HUES64 (cell line): ENCODE measurements around the gene ASCC3.
"Not testable (repeated sequence)": the region's sequence is repeated elsewhere in the genome, so short reads cannot be mapped to it uniquely, and the experiment has no call there.

Experiments used
- H3K27ac ChIP-seq: 2 replicates; pipeline ENCODE4 v1.7.0; 2013; ENCODE audit warnings: low read depth, low read length, inconsistent platforms
- H3K27me3 ChIP-seq: 2 replicates; pipeline ENCODE4 v1.6.1; 2013; ENCODE audit warnings: mild to moderate bottlenecking, low read length; ENCODE audit not compliant: insufficient read depth
- H3K36me3 ChIP-seq: 2 replicates; pipeline ENCODE4 v1.6.1; 2013; ENCODE audit warnings: mild to moderate bottlenecking, low read length; ENCODE audit not compliant: insufficient read depth
- H3K4me1 ChIP-seq: 2 replicates; pipeline ENCODE4 v1.6.1; 2013; ENCODE audit warnings: mild to moderate bottlenecking, low read length, moderate library complexity; ENCODE audit not compliant: insufficient read depth
- H3K4me3 ChIP-seq: 2 replicates; pipeline ENCODE4 v1.5.1; 2013; ENCODE audit warnings: mild to moderate bottlenecking, low read length, moderate library complexity
- H3K9ac ChIP-seq: 2 replicates; pipeline ENCODE4 v1.6.1; 2013; ENCODE audit warnings: mild to moderate bottlenecking, low read depth, low read length
- H3K9me3 ChIP-seq: 2 replicates; pipeline ENCODE4 v1.6.1; 2013; ENCODE audit warnings: low read depth, low read length; ENCODE audit not compliant: insufficient read depth
- WGBS: fragments of 150-250, 120-280 bp; methylation state at CpG from one replicate; pipeline ENCODE4 v1.1.7; 2013; ENCODE audit warnings: missing lambda C conversion rate; 5-methylcytosine and 5-hydroxymethylcytosine counted together

Gene ASCC3

GRCh38 chr6:100658486-100658885, 222.6 kb downstream of the ASCC3 start:
- Histone ChIP-seq H3K36me3 (peaks cover 23% of the 10 kb centered on the region), H3K9ac (no peak overlapping the region), H3K9me3 (no peaks in the 10 kb centered on the region), H3K4me3 (peak overlapping the region; percentile 7; the same call in 1 of the 2 replicates), H3K27me3 (no peaks in the 10 kb centered on the region), H3K4me1 (peaks cover 26% of the 10 kb centered on the region), H3K27ac (0 out of 2 replicates have a peak overlapping the region, but pooled peaks have one; percentile 55)
- 32% methylated on average over 2 of the region's 2 CpGs for WGBS

- H3K9ac ChIP-seq = no peak overlapping the region
- peaks cover 23% of the 10 kb centered on the region for H3K36me3 ChIP-seq
- H3K4me3 ChIP-seq = no peak overlapping the region
- H3K27me3 ChIP-seq = no peaks in the 10 kb centered on the region
- no peaks in the 10 kb centered on the region for H3K9me3 ChIP-seq
- H3K27ac ChIP-seq = no peak overlapping the region
- peaks cover 21% of the 10 kb centered on the region for H3K4me1 ChIP-seq
- WGBS = 88% methylated on average over 1 of the region's 2 CpGs
These were observed 223.3 kb downstream of the ASCC3 start for GRCh38 chr6:100657678-100658330.

- not testable (repeated sequence) for H3K27ac ChIP-seq, H3K4me1 ChIP-seq, H3K4me3 ChIP-seq, H3K9me3 ChIP-seq, H3K27me3 ChIP-seq, H3K9ac ChIP-seq
- H3K36me3 ChIP-seq = peaks cover 74% of the 10 kb centered on the region
- 89% methylated on average over 1 of the region's 3 CpGs for WGBS
These were observed 240.0 kb downstream of the ASCC3 start for GRCh38 chr6:100641147-100641546.

GRCh38 chr6:100633096-100633777, 247.9 kb downstream of the ASCC3 start:
- Histone ChIP-seq H3K4me1 (no peaks in the 10 kb centered on the region; the same call in 1 of the 2 replicates), H3K9ac (no peak overlapping the region), H3K27ac (no peak overlapping the region), H3K4me3 (no peak overlapping the region), H3K36me3 (peaks cover 39% of the 10 kb centered on the region), H3K27me3 (no peaks in the 10 kb centered on the region), H3K9me3 (no peaks in the 10 kb centered on the region)
- WGBS = 83% methylated on average over 9 of the region's 10 CpGs

- Histone ChIP-seq H3K27me3 (no peaks in the 10 kb centered on the region), H3K27ac (no peak overlapping the region), H3K9me3 (no peaks in the 10 kb centered on the region), H3K4me1 (no peaks in the 10 kb centered on the region; the same call in 1 of the 2 replicates), H3K4me3 (no peak overlapping the region), H3K36me3 (peaks cover 42% of the 10 kb centered on the region), H3K9ac (no peak overlapping the region)
- WGBS = 100% methylated on average over 1 of the region's 2 CpGs
These were observed 250.6 kb downstream of the ASCC3 start for GRCh38 chr6:100630536-100630935.

- no peak overlapping the region for H3K9ac ChIP-seq
- H3K9me3 ChIP-seq = no peaks in the 10 kb centered on the region
- H3K4me3 ChIP-seq = no peak overlapping the region
- H3K36me3 ChIP-seq = peaks cover 56% of the 10 kb centered on the region
- no peaks in the 10 kb centered on the region; the same call in 1 of the 2 replicates for H3K4me1 ChIP-seq
- no peak overlapping the region for H3K27ac ChIP-seq
- H3K27me3 ChIP-seq = no peaks in the 10 kb centered on the region
- 96% methylated on average over 3 of the region's 3 CpGs for WGBS
These were observed 253.0 kb downstream of the ASCC3 start for GRCh38 chr6:100627911-100628758.

GRCh38 chr6:100626721-100627120, 254.4 kb downstream of the ASCC3 start:
- 100% methylated on average over 1 of the region's 1 CpG for WGBS
- Histone ChIP-seq H3K27ac (no peak overlapping the region), H3K36me3 (peaks cover 67% of the 10 kb centered on the region), H3K9me3 (0 out of 2 replicates have a peak, but pooled peaks cover 4% of the 10 kb centered on the region), H3K27me3 (no peaks in the 10 kb centered on the region), H3K4me3 (no peak overlapping the region), H3K4me1 (no peaks in the 10 kb centered on the region), H3K9ac (no peak overlapping the region)

GRCh38 chr6:100622907-100623692, 258.0 kb downstream of the ASCC3 start:
- 0 out of 2 replicates have a peak, but pooled peaks cover 4% of the 10 kb centered on the region for H3K9me3 ChIP-seq
- H3K9ac ChIP-seq = no peak overlapping the region
- peaks cover 69% of the 10 kb centered on the region for H3K36me3 ChIP-seq
- WGBS = 75% methylated on average over 1 of the region's 2 CpGs
- no peaks in the 10 kb centered on the region for H3K27me3 ChIP-seq
- H3K4me3 ChIP-seq = no peak overlapping the region
- no peaks in the 10 kb centered on the region for H3K4me1 ChIP-seq
- no peak overlapping the region for H3K27ac ChIP-seq

GRCh38 chr6:100620085-100620840, 260.9 kb downstream of the ASCC3 start:
- no peaks in the 10 kb centered on the region for H3K4me1 ChIP-seq
- 0 out of 2 replicates have a peak, but pooled peaks cover 4% of the 10 kb centered on the region for H3K9me3 ChIP-seq
- no peak overlapping the region for H3K27ac ChIP-seq
- H3K27me3 ChIP-seq = no peaks in the 10 kb centered on the region
- WGBS = 95% methylated on average over 3 of the region's 3 CpGs
- peaks cover 46% of the 10 kb centered on the region for H3K36me3 ChIP-seq
- H3K4me3 ChIP-seq = no peak overlapping the region
- H3K9ac ChIP-seq = no peak overlapping the region

- no peak overlapping the region for H3K4me3 ChIP-seq
- H3K27me3 ChIP-seq = no peaks in the 10 kb centered on the region
- H3K4me1 ChIP-seq = no peaks in the 10 kb centered on the region
- H3K9ac ChIP-seq = no peak overlapping the region
- WGBS = 99% methylated on average over 4 of the region's 4 CpGs
- H3K36me3 ChIP-seq = peaks cover 38% of the 10 kb centered on the region
- H3K9me3 ChIP-seq = 0 out of 2 replicates have a peak, but pooled peaks cover 4% of the 10 kb centered on the region
- H3K27ac ChIP-seq = no peak overlapping the region
These were observed 262.8 kb downstream of the ASCC3 start for GRCh38 chr6:100618351-100618671.
